Gastroesophageal sphincter (tissue), 3 donors: ENCODE data around the gene CETN2.

Experiments
- EP300 ChIP-seq: sonication (generic); formaldehyde crosslinking; IDR thresholded peaks from one replicate; pipeline ENCODE4 v1.6.1; 2017; ENCODE audit warnings: antibody characterized with exemption, mild to moderate bottlenecking
- POLR2A ChIP-seq, 2 donors: fragments of 450-650 bp; IDR thresholded peaks; one replicate each; pipeline ENCODE4 v1.6.1; 2017; ENCODE audit warnings: antibody characterized with exemption in 2 of 2, mild to moderate bottlenecking in 2 of 2, moderate library complexity in 1 of 2
- POLR2AphosphoS5 ChIP-seq: sonication (generic); formaldehyde crosslinking; IDR thresholded peaks from one replicate; pipeline ENCODE4 v1.6.1; 2017; ENCODE audit warnings: antibody characterized with exemption
- TF ChIP-seq, protein P1 (sequence below), 4 experiments: fragments of 200-600 bp in 2 of 4; fragments of 450-650 bp in 2 of 4; sonication (generic) in 1 of 4; IDR thresholded peaks; one replicate each; pipeline ENCODE4 v1.5.1; 2017 to 2019; ENCODE audit warnings: antibody characterized with exemption in 4 of 4, mild to moderate bottlenecking in 2 of 4, moderate library complexity in 2 of 4

DNA sequence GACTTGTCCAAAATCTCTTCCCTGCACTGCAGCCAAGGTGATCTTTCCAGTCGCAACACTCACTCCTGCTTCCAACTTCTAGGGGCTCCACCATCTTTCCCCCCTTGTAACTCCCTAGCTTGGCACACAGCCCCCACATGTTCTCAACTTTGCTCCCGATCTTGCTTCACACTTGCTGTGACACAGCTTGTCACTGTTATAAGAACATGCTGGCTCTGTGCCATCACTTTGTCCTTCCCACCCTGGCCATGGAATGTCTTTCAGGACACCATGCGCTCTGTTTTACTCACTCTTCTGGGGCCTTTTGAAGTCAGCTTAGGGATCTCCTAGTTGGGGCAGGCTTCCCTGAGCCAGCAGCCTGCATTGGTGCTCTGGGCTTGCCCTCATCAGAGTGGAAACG, 2.8 kb upstream of the CETN2 start:
- TF ChIP-seq POLR2A (IDR thresholded peaks at IDR 0.05) (no peak), POLR2AphosphoS5 (no peak), EP300 (no peak)
- TF ChIP-seq, protein P1, sequence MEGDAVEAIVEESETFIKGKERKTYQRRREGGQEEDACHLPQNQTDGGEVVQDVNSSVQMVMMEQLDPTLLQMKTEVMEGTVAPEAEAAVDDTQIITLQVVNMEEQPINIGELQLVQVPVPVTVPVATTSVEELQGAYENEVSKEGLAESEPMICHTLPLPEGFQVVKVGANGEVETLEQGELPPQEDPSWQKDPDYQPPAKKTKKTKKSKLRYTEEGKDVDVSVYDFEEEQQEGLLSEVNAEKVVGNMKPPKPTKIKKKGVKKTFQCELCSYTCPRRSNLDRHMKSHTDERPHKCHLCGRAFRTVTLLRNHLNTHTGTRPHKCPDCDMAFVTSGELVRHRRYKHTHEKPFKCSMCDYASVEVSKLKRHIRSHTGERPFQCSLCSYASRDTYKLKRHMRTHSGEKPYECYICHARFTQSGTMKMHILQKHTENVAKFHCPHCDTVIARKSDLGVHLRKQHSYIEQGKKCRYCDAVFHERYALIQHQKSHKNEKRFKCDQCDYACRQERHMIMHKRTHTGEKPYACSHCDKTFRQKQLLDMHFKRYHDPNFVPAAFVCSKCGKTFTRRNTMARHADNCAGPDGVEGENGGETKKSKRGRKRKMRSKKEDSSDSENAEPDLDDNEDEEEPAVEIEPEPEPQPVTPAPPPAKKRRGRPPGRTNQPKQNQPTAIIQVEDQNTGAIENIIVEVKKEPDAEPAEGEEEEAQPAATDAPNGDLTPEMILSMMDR (IDR thresholded peaks at IDR 0.05): no peak
